ENCODE data around the gene RCAN2. TPM values are rescaled to one million over a fixed set of nuclear protein-coding genes. Genes with fewer than 3 reads are reported as not detected.

RCAN2 gene
- total RNA-seq, 4 donors from 2014 or later, result 4.7 to 23.1 (median 6.6) TPM

GRCh38 chr6:46287043-46287442 lies 204.2 kb downstream of the RCAN2 start:
- H3K4me3 ChIP-seq, result no peak overlapping the region
- no peaks in the 10 kb centered on the region for H3K4me1 ChIP-seq
- H3K36me3 ChIP-seq, result no peaks in the 10 kb centered on the region
- DNase-seq, result no peak
- H3K27me3 ChIP-seq, result no peaks in the 10 kb centered on the region
- H3K27ac ChIP-seq, result no peak overlapping the region
- no peaks in the 10 kb centered on the region for H3K9me3 ChIP-seq
- TF ChIP-seq POLR2A (IDR thresholded peaks at IDR 0.05) (no peak), CTCF (IDR thresholded peaks at IDR 0.05) (no peak)

GRCh38 chr6:46284475-46284874 lies 206.8 kb downstream of the RCAN2 start:
- Histone ChIP-seq H3K27me3 (no peaks in the 10 kb centered on the region), H3K4me3 (no peak overlapping the region), H3K36me3 (no peaks in the 10 kb centered on the region), H3K27ac (no peak overlapping the region), H3K9me3 (no peaks in the 10 kb centered on the region), H3K4me1 (no peaks in the 10 kb centered on the region)
- no peak for DNase-seq
- no peak for TF ChIP-seq CTCF (IDR thresholded peaks at IDR 0.05)
- TF ChIP-seq POLR2A (IDR thresholded peaks at IDR 0.05), result no peak

- H3K27ac ChIP-seq, result no peak overlapping the region
- H3K4me1 ChIP-seq, result no peaks in the 10 kb centered on the region
- H3K9me3 ChIP-seq, result no peaks in the 10 kb centered on the region
- no peak for DNase-seq
- H3K4me3 ChIP-seq, result no peak overlapping the region
- H3K36me3 ChIP-seq, result no peaks in the 10 kb centered on the region
- no peak for TF ChIP-seq CTCF (IDR thresholded peaks at IDR 0.05)
- TF ChIP-seq POLR2A (IDR thresholded peaks at IDR 0.05), result no peak
- H3K27me3 ChIP-seq, result no peaks in the 10 kb centered on the region
These were observed 210.1 kb downstream of the RCAN2 start for GRCh38 chr6:46281110-46281509.

GRCh38 chr6:46279874-46280273 lies 211.4 kb downstream of the RCAN2 start:
- Histone ChIP-seq H3K27me3 (no peaks in the 10 kb centered on the region), H3K36me3 (no peaks in the 10 kb centered on the region), H3K4me1 (no peaks in the 10 kb centered on the region), H3K27ac (no peak overlapping the region), H3K4me3 (no peak overlapping the region), H3K9me3 (no peaks in the 10 kb centered on the region)
- no peak for DNase-seq
- TF ChIP-seq CTCF (IDR thresholded peaks at IDR 0.05) (no peak), POLR2A (IDR thresholded peaks at IDR 0.05) (no peak)

- no peaks in the 10 kb centered on the region for H3K27me3 ChIP-seq
- H3K4me1 ChIP-seq, result no peaks in the 10 kb centered on the region
- no peak overlapping the region for H3K4me3 ChIP-seq
- no peaks in the 10 kb centered on the region for H3K9me3 ChIP-seq
- no peak for DNase-seq
- H3K27ac ChIP-seq, result no peak overlapping the region
- no peaks in the 10 kb centered on the region for H3K36me3 ChIP-seq
- TF ChIP-seq CTCF (IDR thresholded peaks at IDR 0.05) (no peak), POLR2A (IDR thresholded peaks at IDR 0.05) (no peak)
These were observed 214.6 kb downstream of the RCAN2 start for GRCh38 chr6:46276576-46277142.

- no peak for TF ChIP-seq CTCF (IDR thresholded peaks at IDR 0.05)
- no peaks in the 10 kb centered on the region for H3K36me3 ChIP-seq
- no peaks in the 10 kb centered on the region for H3K4me1 ChIP-seq
These were observed 216.7 kb downstream of the RCAN2 start for GRCh38 chr6:46274502-46274901.

More at GRCh38 chr6:46274502-46274901, 216.7 kb downstream of the RCAN2 start:
- Histone ChIP-seq H3K27ac (no peak overlapping the region), H3K9me3 (no peaks in the 10 kb centered on the region), H3K27me3 (no peaks in the 10 kb centered on the region), H3K4me3 (no peak overlapping the region)
- no peak for DNase-seq
